HG02981 (cell line): Measurements from ENCODE around the gene LAMB4.

ENCODE experiments used
- ATAC-seq: cut with Tn5 transposase; IDR thresholded peaks from one replicate; pipeline ENCODE4 v1.9.1; 2021; ENCODE audit warnings: mild to moderate bottlenecking, moderate library complexity; ENCODE audit not compliant: unreplicated experiment

LAMB4 gene

GRCh38 chr7:108079648-108080591 lies 50.2 kb downstream of the LAMB4 start:
- no peak for ATAC-seq

GRCh38 chr7:108079276-108079647 lies 50.9 kb downstream of the LAMB4 start:
- ATAC-seq = no peak

DNA sequence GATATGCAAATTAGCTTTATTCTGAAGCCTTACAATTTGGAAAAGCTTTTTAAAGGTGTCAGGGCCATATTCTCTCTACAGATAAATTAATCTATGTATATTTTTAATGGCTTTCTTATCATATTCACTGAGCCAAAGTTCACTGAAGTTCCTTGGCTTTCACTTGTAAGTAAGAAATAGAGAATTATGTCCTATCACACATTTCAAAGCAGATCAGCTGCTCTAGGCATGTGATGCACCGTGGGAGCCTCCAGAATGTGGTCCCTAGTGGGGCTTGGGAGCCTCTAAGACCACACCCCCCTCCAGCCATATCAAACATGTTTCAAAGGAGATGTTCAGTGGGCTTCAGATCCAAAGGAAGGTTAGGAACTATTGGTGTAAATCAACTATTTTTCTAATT lies 51.5 kb downstream of the LAMB4 start:
- no peak for ATAC-seq

GRCh38 chr7:108078211-108078673 lies 51.9 kb downstream of the LAMB4 start:
- no peak for ATAC-seq

- ATAC-seq = no peak
Measured at GRCh38 chr7:108077709-108078108, 52.5 kb downstream of the LAMB4 start.

GRCh38 chr7:108076156-108076555 lies 54.0 kb downstream of the LAMB4 start:
- no peak for ATAC-seq

DNA sequence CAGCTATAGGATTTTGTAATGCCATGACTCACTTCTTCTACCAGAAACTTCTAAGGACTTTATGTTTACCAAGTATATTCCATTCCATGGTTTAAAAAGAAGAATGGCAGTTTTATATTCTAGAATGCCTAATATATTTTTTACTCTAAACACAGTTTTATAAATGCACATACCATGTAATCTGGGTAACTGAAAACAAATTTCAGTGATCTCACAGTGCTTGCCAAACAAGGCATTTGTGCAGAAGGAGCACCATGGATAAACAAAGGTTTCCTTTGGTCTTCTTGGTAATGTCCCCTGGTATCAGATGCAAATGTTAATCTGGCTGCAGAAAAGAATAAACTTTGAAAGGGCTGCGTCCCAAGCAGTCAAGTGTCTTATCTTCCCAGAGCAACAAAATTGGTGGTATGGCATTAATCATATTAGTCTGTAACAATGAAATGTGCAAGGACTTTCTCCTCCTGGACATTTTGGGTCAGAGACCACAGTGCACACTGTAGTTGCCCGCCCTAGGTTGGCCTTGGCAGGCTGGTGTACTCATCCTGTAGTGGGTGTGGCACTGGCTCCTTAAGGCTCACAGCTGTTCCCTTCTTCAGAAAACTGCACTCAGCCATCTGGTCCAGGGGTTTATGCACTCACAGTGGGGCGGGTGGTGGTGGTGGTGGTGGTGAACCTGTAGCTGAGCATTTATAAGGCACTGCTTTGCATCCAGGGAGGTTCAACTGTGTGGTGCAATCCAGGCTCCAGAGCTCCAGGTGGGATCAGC lies 56.7 kb downstream of the LAMB4 start:
- no peak for ATAC-seq

GRCh38 chr7:108072739-108073138 lies 57.4 kb downstream of the LAMB4 start:
- ATAC-seq = no peak

GRCh38 chr7:108072116-108072515 lies 58.0 kb downstream of the LAMB4 start:
- ATAC-seq = no peak

GRCh38 chr7:108071551-108071950 lies 58.6 kb downstream of the LAMB4 start:
- no peak for ATAC-seq

DNA sequence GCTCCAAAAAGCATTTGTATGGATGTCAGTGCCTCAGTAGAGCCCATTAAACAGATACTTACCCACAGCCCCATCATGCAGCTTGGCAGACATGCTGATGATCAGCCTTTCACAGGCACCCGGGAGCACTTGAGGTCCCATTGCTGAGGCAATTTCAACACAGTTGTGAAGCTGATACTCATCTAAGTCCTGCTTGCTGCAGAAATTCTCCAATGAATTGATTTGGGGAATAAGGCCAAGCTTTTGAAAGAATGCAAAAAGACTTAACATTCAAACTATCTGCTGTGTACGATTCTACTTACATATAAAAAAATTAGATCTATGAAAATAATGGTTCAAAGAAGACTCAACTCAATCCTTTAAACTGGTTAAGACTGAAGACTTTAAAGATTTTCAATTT lies 60.5 kb downstream of the LAMB4 start:
- no peak for ATAC-seq

GRCh38 chr7:108067844-108068243 lies 62.3 kb downstream of the LAMB4 start:
- ATAC-seq = no peak

DNA sequence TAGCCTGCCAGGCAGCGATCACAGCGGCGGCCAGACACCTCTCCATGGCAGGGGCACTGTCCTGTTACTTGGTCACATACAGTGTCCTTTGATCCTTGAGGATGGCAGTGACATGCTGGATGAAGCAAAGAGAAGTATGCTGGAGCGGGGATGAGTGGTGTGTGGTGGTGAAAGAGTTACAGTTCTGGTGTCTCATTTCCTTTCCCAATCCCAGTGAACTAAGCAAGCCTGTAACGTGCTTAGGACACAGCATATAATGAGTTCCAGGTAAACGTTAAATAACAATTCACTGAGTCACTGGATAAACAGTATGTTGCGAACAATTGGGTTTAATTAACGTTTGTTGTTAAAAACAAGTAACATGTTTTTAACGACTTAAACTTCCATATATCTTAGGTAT lies 63.7 kb downstream of the LAMB4 start:
- ATAC-seq = no peak

DNA sequence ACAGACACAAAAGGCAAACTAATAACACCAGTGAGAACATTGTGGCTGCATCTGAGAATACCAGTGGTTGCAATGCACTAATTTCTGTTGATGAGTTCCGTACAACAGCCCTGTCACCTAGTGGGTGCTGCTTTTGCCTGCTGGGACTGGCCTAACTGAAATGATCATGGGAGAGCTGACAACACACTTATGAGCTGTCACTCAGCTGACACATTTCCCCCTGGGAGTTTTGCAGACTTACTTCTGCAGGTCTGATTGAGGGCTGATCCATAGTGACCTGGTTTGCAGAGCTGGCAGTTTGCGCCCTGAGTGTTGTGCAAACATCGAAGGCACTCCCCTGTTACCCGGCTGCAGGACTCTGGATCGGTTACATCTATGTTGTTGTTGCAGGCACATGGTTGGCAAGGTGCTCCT lies 66.6 kb downstream of the LAMB4 start:
- peak; percentile 69 for ATAC-seq

DNA sequence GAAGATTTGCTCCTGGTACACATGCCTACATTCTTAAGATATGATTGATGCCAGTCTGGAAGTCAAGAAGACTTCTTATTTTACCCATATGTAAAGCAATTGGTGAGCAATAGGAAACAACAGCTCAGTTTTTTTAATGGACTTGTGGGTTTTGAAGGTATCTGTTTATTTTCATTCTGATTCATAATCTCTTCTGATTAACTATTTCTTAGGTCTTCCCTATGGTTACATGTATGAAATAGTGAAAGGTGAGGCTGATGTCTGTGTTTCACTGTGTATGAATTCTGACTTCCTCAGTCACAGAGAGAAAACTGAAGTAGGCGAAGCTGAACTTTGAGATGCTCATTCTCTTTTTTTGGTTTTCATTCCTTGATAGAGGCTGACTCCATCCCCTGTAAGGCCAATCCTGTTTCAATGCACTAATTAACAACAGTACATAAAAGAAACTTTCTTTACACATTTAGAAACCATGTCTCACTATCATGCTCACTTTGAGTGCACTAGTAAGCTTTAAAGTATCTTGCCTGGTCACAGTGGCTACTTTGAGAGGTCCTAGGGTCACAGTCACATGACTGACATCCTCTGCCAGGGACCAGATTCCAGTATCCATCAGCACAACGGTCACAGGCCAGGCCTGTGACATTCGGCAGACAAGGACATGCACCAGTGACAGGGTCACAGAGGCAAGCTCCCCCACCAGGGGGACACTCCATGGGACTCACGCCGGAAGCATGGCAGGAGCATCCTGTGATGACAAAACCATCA lies 67.7 kb downstream of the LAMB4 start:
- ATAC-seq = no peak

DNA sequence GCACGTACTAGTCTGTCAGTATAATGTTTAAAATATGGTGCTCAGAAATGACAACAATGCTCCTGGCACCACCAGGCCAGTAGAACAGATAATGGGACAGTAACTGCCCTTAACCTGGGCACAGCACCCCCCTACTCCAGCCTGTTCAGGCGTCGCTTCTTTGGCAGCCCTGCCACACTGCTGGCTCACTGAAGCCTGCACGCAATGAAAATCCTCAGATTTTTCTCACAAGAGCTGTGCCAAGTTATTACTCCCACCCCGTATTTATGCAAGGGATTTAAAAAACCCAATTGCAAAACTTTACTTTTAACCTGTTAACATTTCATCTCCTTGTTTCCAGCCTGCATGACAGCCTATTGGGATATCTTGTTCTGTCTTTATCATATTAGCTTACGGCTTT lies 70.6 kb downstream of the LAMB4 start:
- no peak for ATAC-seq

DNA sequence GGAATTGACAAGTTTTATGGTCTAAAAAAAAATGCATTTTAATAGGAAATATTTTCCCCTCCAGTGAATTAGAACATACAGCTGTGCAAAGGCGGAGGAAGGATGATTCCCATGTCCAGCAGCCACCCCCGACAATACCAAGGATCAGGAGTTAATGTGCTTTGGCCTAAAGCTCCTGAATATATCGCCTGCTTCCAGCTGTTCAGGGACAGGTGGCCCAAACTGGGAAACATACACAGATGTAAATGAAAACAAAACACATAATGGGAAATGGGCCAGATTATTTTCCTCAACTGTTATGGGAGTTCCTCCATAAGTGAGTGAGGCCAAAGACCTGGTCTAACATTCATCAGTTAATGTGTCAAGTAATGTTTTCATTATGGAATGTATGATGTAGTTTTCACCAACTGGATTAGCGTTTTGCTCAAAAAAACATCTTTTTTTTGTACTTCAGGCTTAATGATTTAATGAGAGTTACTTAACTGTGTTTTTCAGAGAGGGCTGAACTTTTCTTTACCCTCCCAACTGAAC lies 72.1 kb downstream of the LAMB4 start:
- no peak for ATAC-seq

- no peak for ATAC-seq
Measured at GRCh38 chr7:108055611-108056021, 74.5 kb downstream of the LAMB4 start.

DNA sequence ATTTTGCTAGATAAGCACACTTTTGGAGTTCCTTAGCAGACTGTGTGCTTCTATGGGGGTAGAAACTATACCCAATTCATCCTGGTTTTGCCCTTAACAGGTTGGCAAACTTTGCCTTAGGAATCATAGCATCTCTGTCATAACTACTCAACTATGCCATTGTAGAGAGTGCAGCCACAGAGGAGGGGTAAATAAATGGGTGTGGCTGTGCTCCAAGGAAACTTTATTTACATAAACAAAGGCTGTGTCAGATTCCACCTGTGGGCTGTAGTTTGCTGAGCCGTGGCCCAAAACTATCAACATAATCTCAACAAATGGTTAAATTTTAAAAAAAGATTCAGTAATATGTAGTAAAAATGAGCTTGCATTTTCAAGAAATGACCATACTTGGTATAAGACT lies 75.6 kb downstream of the LAMB4 start:
- no peak for ATAC-seq

DNA sequence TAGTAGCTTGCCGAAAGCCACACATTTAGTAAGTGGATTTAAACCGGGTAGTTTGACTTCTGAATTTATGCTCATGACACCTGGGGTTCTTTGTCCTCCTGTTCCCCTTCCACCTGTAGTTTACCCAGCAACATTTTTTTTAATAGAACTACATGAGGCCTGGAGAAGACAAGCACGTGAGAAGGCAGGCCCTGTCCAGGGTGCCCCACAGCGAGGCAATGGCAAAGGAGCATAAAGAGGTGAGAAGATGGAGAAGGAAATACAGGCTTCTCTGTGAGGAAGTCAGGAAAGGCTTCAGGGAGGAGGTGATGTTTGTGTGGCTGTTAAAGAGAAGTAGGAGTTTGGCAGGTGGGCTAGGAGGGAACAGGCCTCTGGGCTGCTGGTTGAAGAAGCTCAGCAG lies 76.9 kb downstream of the LAMB4 start:
- ATAC-seq = no peak

- no peak for ATAC-seq
Measured at GRCh38 chr7:108051454-108051853, 78.7 kb downstream of the LAMB4 start.
